PC-9 (cell line): ENCODE measurements around the gene NMNAT2. TPM values are rescaled to one million over a fixed set of nuclear protein-coding genes. Genes with fewer than 3 reads are reported as not detected.
"Not testable (repeated sequence)": the region's sequence is repeated elsewhere in the genome, so short reads cannot be mapped to it uniquely, and the experiment has no call there.

Experiments used
- BruUV-seq: library from RNA; stranded (reverse); fragments of 400-500 nt; replicated peaks from 2 replicates; lab custom pipeline; 2021; lab: Mats Ljungman, UMichigan
- CTCF ChIA-PET: fragments of 300-600 bp; sonication (Branson Sonifier 250); formaldehyde crosslinking; loops from one replicate; lab custom pipeline; 2022; ENCODE audit warnings: antibody characterized with exemption; lab: Charles Lee
- POLR2A ChIA-PET: fragments of 300-600 bp; sonication (Branson Sonifier 250); formaldehyde crosslinking; loops from one replicate; lab custom pipeline; 2022; ENCODE audit warnings: antibody characterized with exemption; ENCODE audit not compliant: unreplicated experiment; lab: Charles Lee
- DNase-seq, 2 experiments: peaks; one replicate each; pipeline versions ENCODE4 v3.0.0 to v3.0.0-alpha.2; 2015 to 2022; ENCODE audit warnings: mixed read lengths in 1 of 2
- H2AFZ ChIP-seq: fragments of 200-600 bp; sonication (generic); 2 replicates; pipeline ENCODE4 v1.8.1; 2017; ENCODE audit warnings: antibody characterized with exemption
- H3F3A ChIP-seq: fragments of 200-600 bp; sonication (generic); 2 replicates; pipeline ENCODE4 v1.8.1; 2017; ENCODE audit warnings: antibody characterized with exemption, mild to moderate bottlenecking, low read depth; ENCODE audit not compliant: insufficient read depth
- H3K27ac ChIP-seq: fragments of 200-600 bp; sonication (generic); 2 replicates; pipeline ENCODE4 v1.6.1; 2016; ENCODE audit warnings: mixed run types
- H3K27me3 ChIP-seq: fragments of 200-600 bp; sonication (generic); 2 replicates; pipeline ENCODE4 v1.6.1; 2016; ENCODE audit warnings: low read depth, mixed run types; ENCODE audit not compliant: insufficient read depth
- H3K36me3 ChIP-seq: fragments of 200-600 bp; sonication (generic); 2 replicates; pipeline ENCODE4 v1.6.1; 2016; ENCODE audit warnings: low read depth, mixed run types
- H3K4me1 ChIP-seq: fragments of 200-600 bp; sonication (generic); replicated peaks from 2 replicates; pipeline ENCODE4 v1.6.1; 2016; ENCODE audit warnings: mixed run types; ENCODE audit not compliant: insufficient read depth
- H3K4me2 ChIP-seq: fragments of 200-600 bp; sonication (generic); 2 replicates; pipeline ENCODE4 v1.6.1; 2017; ENCODE audit warnings: mixed run types
- H3K4me3 ChIP-seq: fragments of 200-600 bp; sonication (generic); 2 replicates; pipeline ENCODE4 v1.6.1; 2016; ENCODE audit warnings: mixed run types
- H3K79me2 ChIP-seq: fragments of 200-600 bp; sonication (generic); 2 replicates; pipeline ENCODE4 v1.6.1; 2017; ENCODE audit warnings: low read depth, mixed run types
- H3K9me2 ChIP-seq: fragments of 200-600 bp; sonication (generic); 2 replicates; pipeline ENCODE4 v1.8.1; 2017; ENCODE audit warnings: mild to moderate bottlenecking; ENCODE audit not compliant: insufficient read depth
- H3K9me3 ChIP-seq: fragments of 200-600 bp; sonication (generic); 2 replicates; pipeline ENCODE4 v1.8.1; 2016; ENCODE audit warnings: low read depth; ENCODE audit not compliant: insufficient read depth
- H4K20me1 ChIP-seq: fragments of 200-600 bp; sonication (generic); 2 replicates; pipeline ENCODE4 v1.8.1; 2017; ENCODE audit not compliant: insufficient read depth
- CTCF ChIP-seq: fragments of 200-600 bp; sonication (generic); conservative IDR thresholded peaks from 2 replicates; pipeline ENCODE4 v1.6.1; 2017; ENCODE audit warnings: mixed run types, antibody characterized with exemption, mild to moderate bottlenecking, moderate library complexity
- EZH2 ChIP-seq: fragments of 200-600 bp; sonication (generic); IDR thresholded peaks from 2 replicates; pipeline ENCODE4 v1.8.0; 2017; ENCODE audit warnings: antibody characterized with exemption, low read depth
- intact Hi-C: fragments of 100-400 bp; cut with micrococcal nuclease; formaldehyde crosslinking; loops from one replicate; pipeline ENCODE4 v1.10.0; 2022; ENCODE audit not compliant: unreplicated experiment
- total RNA-seq: library from RNA; stranded (reverse); gene quantifications from 2 replicates; pipeline ENCODE4 v1.2.3, GENCODE V29; 2021

NMNAT2 gene
- total RNA-seq, 1 experiment from 2014 or later, result 29.2 TPM

GRCh38 chr1:183403498-183403897, 14.7 kb downstream of the NMNAT2 start:
- H3K4me3 ChIP-seq, result no peak overlapping the region
- H3F3A ChIP-seq, result 0 out of 2 replicates have a peak, but pooled peaks cover 4% of the 10 kb centered on the region
- no peaks in the 10 kb centered on the region for H4K20me1 ChIP-seq
- H3K27me3 ChIP-seq, result no peaks in the 10 kb centered on the region
- peaks cover 22% of the 10 kb centered on the region; the same call in 1 of the 2 replicates for H3K79me2 ChIP-seq
- no peaks in the 10 kb centered on the region for H3K9me2 ChIP-seq
- H3K27ac ChIP-seq, result no peak overlapping the region
- no peaks in the 10 kb centered on the region for H3K9me3 ChIP-seq
- H2AFZ ChIP-seq, result no peak overlapping the region
- no peak overlapping the region for H3K4me2 ChIP-seq
- BruUV-seq, result no TSS peak
- ChIA-PET CTCF (no interaction called here), POLR2A (no interaction called here)
- DNase-seq, result no peak
- intact Hi-C loops, result no loop called here
- H3K36me3 ChIP-seq, result no peaks in the 10 kb centered on the region
- no peaks in the 10 kb centered on the region for H3K4me1 ChIP-seq
- no peak for TF ChIP-seq EZH2
- no peak for TF ChIP-seq CTCF

- POLR2A ChIA-PET, H3F3A ChIP-seq, H3K4me2 ChIP-seq, H3K4me1 ChIP-seq, H3K9me2 ChIP-seq, DNase-seq, H3K4me3 ChIP-seq, CTCF ChIA-PET, intact Hi-C loops, H3K9me3 ChIP-seq, H3K27ac ChIP-seq, BruUV-seq, H2AFZ ChIP-seq, H3K27me3 ChIP-seq, H4K20me1 ChIP-seq, H3K36me3 ChIP-seq: not testable (repeated sequence)
- 0 out of 2 replicates have a peak, but pooled peaks cover 20% of the 10 kb centered on the region for H3K79me2 ChIP-seq
These were observed 16.6 kb downstream of the NMNAT2 start for GRCh38 chr1:183401565-183401964.

- Histone ChIP-seq H3K79me2 (0 out of 2 replicates have a peak, but pooled peaks cover 4% of the 10 kb centered on the region), H3K4me1 (no peaks in the 10 kb centered on the region), H3K4me2 (no peak overlapping the region), H3K9me2 (no peaks in the 10 kb centered on the region), H3F3A (no peaks in the 10 kb centered on the region), H3K4me3 (no peak overlapping the region), H3K9me3 (no peaks in the 10 kb centered on the region), H3K36me3 (no peaks in the 10 kb centered on the region), H4K20me1 (peaks cover 4% of the 10 kb centered on the region; the same call in 1 of the 2 replicates), H2AFZ (no peak overlapping the region), H3K27ac (no peak overlapping the region), H3K27me3 (no peaks in the 10 kb centered on the region)
- no peak for DNase-seq
- ChIA-PET POLR2A (no interaction called here), CTCF (no interaction called here)
- intact Hi-C loops, result no loop called here
- no peak for TF ChIP-seq EZH2
- no peak for TF ChIP-seq CTCF
- BruUV-seq, result no TSS peak
These were observed 23.7 kb downstream of the NMNAT2 start for GRCh38 chr1:183394435-183394834.

- no peaks in the 10 kb centered on the region for H4K20me1 ChIP-seq
These were observed 26.3 kb downstream of the NMNAT2 start for GRCh38 chr1:183391863-183392262.

More at GRCh38 chr1:183391863-183392262, 26.3 kb downstream of the NMNAT2 start:
- ChIA-PET POLR2A (no interaction called here), CTCF (no interaction called here)
- no TSS peak for BruUV-seq
- Histone ChIP-seq H3K9me2 (no peaks in the 10 kb centered on the region), H3K79me2 (no peaks in the 10 kb centered on the region), H3K27me3 (no peaks in the 10 kb centered on the region), H2AFZ (no peak overlapping the region), H3K9me3 (no peaks in the 10 kb centered on the region), H3K36me3 (no peaks in the 10 kb centered on the region), H3K4me3 (no peak overlapping the region), H3F3A (no peaks in the 10 kb centered on the region), H3K27ac (no peak overlapping the region), H3K4me2 (no peak overlapping the region), H3K4me1 (no peaks in the 10 kb centered on the region)
- no peak for DNase-seq
- intact Hi-C loops, result no loop called here
- TF ChIP-seq CTCF (no peak), EZH2 (no peak)
